RWPE2 (cell line): ENCODE data around the gene OVOL1.

Source experiments
- ATAC-seq: fragments of 200-7000 bp; cut with Tn5 transposase; 3 replicates; pipeline ENCODE4 v1.9.1; 2021; ENCODE audit warnings: low read depth
- DNase-seq: peaks from one replicate; pipeline ENCODE4 v3.0.0-alpha.2; 2020; ENCODE audit warnings: low spot score
- H3K27ac ChIP-seq: fragments of 450-650 bp; 2 replicates; pipeline ENCODE4 v1.5.1; 2017; ENCODE audit warnings: mild to moderate bottlenecking; ENCODE audit not compliant: poor library complexity, severe bottlenecking
- H3K27me3 ChIP-seq: fragments of 250-450 bp; sonication (Bioruptor Pico); 2 replicates; pipeline ENCODE4 v1.5.1; 2021; ENCODE audit warnings: mild to moderate bottlenecking, moderate library complexity; ENCODE audit not compliant: insufficient read depth, poor library complexity, severe bottlenecking
- H3K36me3 ChIP-seq: fragments of 250-450 bp; sonication (Bioruptor Pico); 2 replicates; pipeline ENCODE4 v1.5.1; 2020; ENCODE audit warnings: low read depth, mild to moderate bottlenecking, moderate library complexity
- H3K4me1 ChIP-seq: fragments of 250-450 bp; sonication (Bioruptor Pico); 2 replicates; pipeline ENCODE4 v1.5.1; 2021; ENCODE audit warnings: mild to moderate bottlenecking, moderate library complexity; ENCODE audit not compliant: insufficient read depth, poor library complexity, severe bottlenecking
- H3K4me3 ChIP-seq: fragments of 250-450 bp; sonication (Bioruptor Pico); 2 replicates; pipeline ENCODE4 v1.5.1; 2021; ENCODE audit warnings: mild to moderate bottlenecking, moderate library complexity; ENCODE audit not compliant: severe bottlenecking
- H3K9me3 ChIP-seq: fragments of 250-450 bp; sonication (Bioruptor Pico); 2 replicates; pipeline ENCODE4 v1.5.1; 2021; ENCODE audit warnings: mild to moderate bottlenecking, moderate library complexity; ENCODE audit not compliant: severe bottlenecking
- TF ChIP-seq, protein P1 (sequence below): fragments of 450-650 bp; IDR thresholded peaks from one replicate; pipeline ENCODE4 v1.5.1; 2017; ENCODE audit warnings: mild to moderate bottlenecking, moderate library complexity; ENCODE audit not compliant: poor library complexity, severe bottlenecking

Gene OVOL1

DNA sequence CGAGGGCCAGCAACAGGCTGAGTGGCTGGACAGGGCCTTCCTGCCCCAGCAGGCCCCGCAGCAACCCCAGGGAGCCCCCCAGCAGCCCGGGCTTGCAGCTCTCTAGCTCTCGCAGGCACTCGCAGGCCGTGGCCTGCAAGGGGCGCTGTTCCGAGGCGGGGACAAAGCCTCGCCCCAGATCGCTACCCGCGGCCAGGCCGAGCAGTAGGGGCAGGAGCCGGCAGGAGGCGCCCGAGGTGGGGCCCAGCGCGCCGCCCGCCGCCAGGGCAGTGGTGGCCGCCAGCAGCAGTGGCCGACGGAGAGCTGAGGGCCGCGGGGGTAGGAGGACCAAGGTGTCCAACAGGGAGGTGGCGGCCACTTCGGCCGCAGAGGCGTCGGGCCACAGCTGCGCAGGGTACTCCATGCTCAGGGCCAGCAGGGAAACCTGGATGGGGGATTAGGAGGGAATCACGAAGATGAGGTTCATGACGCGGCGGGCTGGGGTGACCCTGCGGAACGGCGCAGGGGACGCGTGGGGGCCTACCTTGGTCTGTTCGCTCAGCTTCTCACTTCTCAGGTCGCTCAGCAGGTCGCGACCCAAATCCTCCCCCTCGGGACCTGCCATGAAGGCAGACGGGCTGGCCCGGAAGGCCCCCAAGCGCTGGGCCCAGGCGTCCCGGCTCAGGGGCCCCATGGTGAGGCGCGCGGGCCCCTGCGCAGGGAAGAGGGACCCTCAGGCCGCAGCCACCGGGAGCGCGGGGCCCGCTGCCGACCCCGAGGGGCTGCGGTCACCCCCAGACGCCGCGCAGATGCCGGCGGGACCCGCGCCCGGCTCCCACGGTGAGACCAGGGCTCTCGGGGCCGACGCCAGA is 6.7 kb upstream of the OVOL1 start:
- peak; percentile 66 for ATAC-seq
- H3K27ac ChIP-seq, result peak overlapping the region; percentile 64
- DNase-seq, result peak; percentile 57
- peak overlapping the region; percentile 62 for H3K4me3 ChIP-seq
- TF ChIP-seq, protein P1, sequence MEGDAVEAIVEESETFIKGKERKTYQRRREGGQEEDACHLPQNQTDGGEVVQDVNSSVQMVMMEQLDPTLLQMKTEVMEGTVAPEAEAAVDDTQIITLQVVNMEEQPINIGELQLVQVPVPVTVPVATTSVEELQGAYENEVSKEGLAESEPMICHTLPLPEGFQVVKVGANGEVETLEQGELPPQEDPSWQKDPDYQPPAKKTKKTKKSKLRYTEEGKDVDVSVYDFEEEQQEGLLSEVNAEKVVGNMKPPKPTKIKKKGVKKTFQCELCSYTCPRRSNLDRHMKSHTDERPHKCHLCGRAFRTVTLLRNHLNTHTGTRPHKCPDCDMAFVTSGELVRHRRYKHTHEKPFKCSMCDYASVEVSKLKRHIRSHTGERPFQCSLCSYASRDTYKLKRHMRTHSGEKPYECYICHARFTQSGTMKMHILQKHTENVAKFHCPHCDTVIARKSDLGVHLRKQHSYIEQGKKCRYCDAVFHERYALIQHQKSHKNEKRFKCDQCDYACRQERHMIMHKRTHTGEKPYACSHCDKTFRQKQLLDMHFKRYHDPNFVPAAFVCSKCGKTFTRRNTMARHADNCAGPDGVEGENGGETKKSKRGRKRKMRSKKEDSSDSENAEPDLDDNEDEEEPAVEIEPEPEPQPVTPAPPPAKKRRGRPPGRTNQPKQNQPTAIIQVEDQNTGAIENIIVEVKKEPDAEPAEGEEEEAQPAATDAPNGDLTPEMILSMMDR, result peak; percentile 94
- no peaks in the 10 kb centered on the region for H3K4me1 ChIP-seq
- H3K36me3 ChIP-seq, result peaks cover 9% of the 10 kb centered on the region; the same call in 1 of the 2 replicates
- H3K27me3 ChIP-seq, result no peaks in the 10 kb centered on the region
- no peaks in the 10 kb centered on the region for H3K9me3 ChIP-seq

DNA sequence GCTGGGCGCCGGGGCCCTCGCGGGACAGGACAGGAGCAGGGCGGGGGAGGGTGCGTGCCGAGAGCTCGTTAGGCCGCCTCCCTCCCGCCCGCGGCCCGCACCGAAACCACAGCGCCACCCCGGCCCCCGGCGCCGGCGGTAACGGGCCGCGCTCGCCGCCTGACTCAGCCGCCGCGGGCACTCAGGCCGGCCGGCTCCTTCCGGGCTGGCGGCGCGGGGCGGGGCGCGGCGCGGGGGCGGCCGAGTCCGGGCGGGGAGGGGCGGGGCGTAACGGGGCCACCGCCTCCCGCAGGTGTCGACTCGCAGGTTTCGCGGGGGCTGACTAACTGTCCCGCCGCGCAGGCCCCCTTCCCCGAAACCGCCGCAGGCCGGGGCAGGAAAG is 6.1 kb upstream of the OVOL1 start, which contains the start of gene AP5B1:
Gene AP5B1 (minus strand): TSS at position 207 of the 382 bp plus-strand sequence. CDS start 385 bp downstream, outside the sequence.
- ATAC-seq, result peak; percentile 62
- Histone ChIP-seq H3K27ac (peak within 1 kb of the TSS; percentile 64), H3K36me3 (peaks cover 9% of the 10 kb centered on the region; the same call in 1 of the 2 replicates), H3K9me3 (no peaks in the 10 kb centered on the region), H3K4me1 (no peaks in the 10 kb centered on the region), H3K27me3 (no peaks in the 10 kb centered on the region), H3K4me3 (peak within 1 kb of the TSS; percentile 62)
- peak; percentile 65 for DNase-seq
- TF ChIP-seq, protein P1, result no peak

DNA sequence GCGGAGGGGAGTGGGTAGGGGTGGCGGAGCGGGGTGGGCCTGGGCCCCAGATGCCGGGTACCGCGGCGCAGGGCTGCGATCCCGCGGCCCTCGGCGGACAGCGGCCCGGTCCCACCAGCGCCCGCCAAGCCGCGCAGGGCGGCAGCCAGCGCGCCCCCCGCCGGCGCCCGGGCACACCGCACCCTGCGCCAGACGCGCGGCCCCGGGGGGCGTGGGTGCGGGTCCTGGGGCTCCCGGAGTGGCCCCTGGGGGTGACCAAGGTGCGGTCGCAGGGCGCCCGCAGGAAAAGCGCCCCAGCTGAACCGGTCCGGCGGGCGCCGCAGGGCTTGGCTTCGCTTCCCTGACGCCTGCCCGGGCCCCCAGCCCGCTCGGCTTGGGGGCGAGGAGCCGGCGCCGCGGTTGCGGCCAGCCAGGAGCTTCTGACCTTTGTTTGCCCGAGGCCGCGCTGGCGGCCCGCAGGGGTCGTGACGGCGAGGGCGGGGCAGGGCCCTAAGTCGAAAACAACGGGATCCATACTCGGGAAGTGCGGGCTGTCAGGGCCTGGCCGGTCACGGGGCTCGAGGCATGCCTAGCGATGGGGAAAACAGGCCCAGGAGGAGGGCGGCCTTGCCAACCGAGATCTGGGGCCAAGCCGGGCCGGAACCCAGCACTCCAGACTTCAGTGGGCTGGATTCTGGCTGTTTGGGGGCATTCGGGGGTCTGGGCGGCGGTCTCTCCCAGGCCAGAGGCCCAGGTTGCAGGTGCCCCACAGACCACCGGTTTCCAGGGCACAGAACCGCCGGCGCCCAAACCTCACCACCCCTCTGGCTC is 5.5 kb upstream of the OVOL1 start:
- TF ChIP-seq, protein P1, result peak; percentile 11
- Histone ChIP-seq H3K27ac (peak overlapping the region; percentile 64), H3K9me3 (no peaks in the 10 kb centered on the region), H3K4me3 (peak overlapping the region; percentile 62), H3K36me3 (peaks cover 9% of the 10 kb centered on the region; the same call in 1 of the 2 replicates), H3K4me1 (no peaks in the 10 kb centered on the region), H3K27me3 (peaks cover under 1% of the 10 kb centered on the region)
- ATAC-seq (no peak; the same call in 2 of the 3 replicates), DNase-seq (peak; percentile 54)

DNA sequence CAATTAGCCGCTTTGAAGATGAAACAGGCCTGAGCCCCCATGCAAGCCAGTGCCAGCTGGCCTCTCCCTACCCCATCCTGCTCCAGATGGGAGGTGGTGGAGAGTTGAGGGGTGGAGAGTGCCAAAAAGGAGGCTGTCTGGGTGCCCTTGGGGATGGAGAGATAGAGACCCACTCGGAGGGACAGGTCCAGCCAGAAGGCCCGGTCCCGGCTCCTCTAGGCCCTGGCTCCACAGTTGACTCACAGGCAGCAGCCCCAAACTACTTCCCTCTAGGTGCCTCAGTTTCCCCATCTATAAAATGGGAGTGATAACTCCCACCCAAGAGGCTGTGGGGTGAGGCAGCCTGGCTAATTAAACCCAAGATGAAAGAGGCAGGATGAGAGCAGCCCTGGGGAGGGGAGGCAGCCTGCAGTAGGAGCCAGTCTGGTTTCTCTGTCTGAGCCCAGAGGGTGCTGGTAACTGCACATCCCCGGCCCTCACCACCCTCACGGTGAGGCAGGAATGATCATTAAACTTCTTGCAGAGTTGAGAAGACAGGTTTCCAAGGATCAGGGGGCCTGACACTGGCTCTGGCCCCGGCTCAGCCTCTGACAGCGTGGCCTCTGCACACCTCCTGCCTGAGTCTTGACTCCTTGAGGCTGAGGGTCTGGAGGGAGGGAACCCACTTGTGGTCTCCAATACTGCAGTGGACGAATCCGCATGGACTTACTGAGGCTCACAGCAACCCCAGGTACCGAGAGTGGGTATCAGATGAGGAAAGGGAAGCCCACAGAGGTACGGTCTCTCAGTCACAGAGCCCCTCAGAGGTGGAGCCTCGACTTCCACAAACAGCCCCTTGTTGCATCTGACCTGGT is 4.7 kb upstream of the OVOL1 start:
- no peaks in the 10 kb centered on the region for H3K4me1 ChIP-seq
- ATAC-seq (no peak), DNase-seq (peak; percentile 44)
- H3K9me3 ChIP-seq, result no peaks in the 10 kb centered on the region
- H3K27ac ChIP-seq, result no peak overlapping the region
- TF ChIP-seq, protein P1, result no peak
- peaks cover 5% of the 10 kb centered on the region for H3K27me3 ChIP-seq
- peaks cover 6% of the 10 kb centered on the region; the same call in 1 of the 2 replicates for H3K36me3 ChIP-seq
- no peak overlapping the region for H3K4me3 ChIP-seq
